SJSA1 (cell line): ENCODE measurements around the gene MOB3B. TPM values are rescaled to one million over a fixed set of nuclear protein-coding genes. Genes with fewer than 3 reads are reported as not detected.
A peak's percentile ranks its signal among the peaks of the same experiment; 100 is the strongest.
"Not testable (repeated sequence)": the region's sequence is repeated elsewhere in the genome, so short reads cannot be mapped to it uniquely, and the experiment has no call there.

Experiments used
- DNase-seq, 2 experiments: peaks; one replicate each; pipeline ENCODE4 v3.0.0-alpha.2; 2015 to 2020; ENCODE audit warnings: low spot score in 2 of 2, low read depth in 1 of 2
- H3K27ac ChIP-seq: fragments of 250-450 bp; sonication (Bioruptor Pico); 2 replicates; pipeline ENCODE4 v1.5.1; 2020; ENCODE audit warnings: mild to moderate bottlenecking, moderate library complexity
- H3K27me3 ChIP-seq: fragments of 250-450 bp; sonication (Bioruptor Pico); replicated peaks from 2 replicates; pipeline ENCODE4 v1.5.1; 2020; ENCODE audit warnings: mild to moderate bottlenecking, moderate library complexity
- H3K36me3 ChIP-seq: fragments of 250-450 bp; sonication (Bioruptor Pico); 2 replicates; pipeline ENCODE4 v1.5.1; 2020; ENCODE audit warnings: mild to moderate bottlenecking
- H3K4me1 ChIP-seq: fragments of 250-450 bp; sonication (Bioruptor Pico); replicated peaks from 2 replicates; pipeline ENCODE4 v1.6.1; 2021; ENCODE audit warnings: mild to moderate bottlenecking
- H3K4me3 ChIP-seq: fragments of 250-450 bp; sonication (Bioruptor Pico); 2 replicates; pipeline ENCODE4 v1.5.1; 2020; ENCODE audit warnings: mild to moderate bottlenecking
- H3K9me3 ChIP-seq: fragments of 250-450 bp; sonication (Bioruptor Pico); replicated peaks from 2 replicates; pipeline ENCODE4 v1.5.1; 2020; ENCODE audit warnings: mild to moderate bottlenecking
- total RNA-seq: library from RNA; depleted of rRNA; stranded (reverse); fragments of >200 nt; shearing (Covaris generic); gene quantifications from 2 replicates; pipeline ENCODE4 v1.2.3, GENCODE V29; 2014

MOB3B gene
- total RNA-seq, 1 experiment from 2014 or later, result not detected

DNA sequence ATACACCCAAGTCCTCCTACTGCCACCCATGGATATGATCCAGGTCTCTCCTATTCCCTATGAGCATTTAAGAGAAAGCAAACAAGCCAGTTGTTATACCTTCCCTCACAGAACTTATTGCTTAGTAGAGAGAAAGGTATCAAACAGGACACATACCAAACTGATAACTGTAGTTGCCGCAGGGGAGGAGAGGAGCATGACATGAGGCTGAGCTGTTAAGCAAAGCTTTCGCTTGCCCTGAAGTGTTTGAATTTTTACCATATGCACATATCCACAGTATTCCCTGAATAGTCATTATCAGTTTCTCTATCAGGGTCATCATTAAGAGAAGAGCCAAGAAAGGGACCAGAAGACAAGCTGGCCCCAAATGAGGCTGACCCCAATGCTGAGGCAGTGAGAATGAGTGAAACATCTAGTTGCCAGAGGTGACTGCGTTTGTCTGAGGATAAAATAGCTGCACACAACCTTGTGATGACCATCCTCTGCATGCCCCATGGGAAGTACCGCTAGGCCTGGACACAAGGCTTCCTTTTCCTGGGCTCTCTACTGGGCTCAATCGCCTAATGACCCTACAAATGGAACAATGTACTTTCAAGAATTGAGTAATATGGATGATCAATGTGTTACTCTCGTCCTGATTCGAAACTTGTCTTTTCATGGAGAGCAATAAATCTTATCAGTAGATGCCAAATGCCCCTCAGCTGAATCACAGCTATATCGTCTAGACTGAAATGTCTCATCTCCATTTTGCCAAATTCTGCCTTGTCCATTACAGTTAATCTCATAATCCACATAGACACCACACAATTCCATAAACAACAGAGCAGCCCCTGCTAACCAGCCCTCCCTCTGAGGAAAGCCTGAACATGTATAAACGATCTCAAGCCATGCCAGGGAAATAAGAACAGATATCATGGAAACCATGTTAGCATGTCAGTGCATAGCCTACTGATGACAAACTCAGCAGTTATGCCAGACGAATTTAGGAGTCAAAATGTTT is 9.8 kb downstream of the MOB3B start:
- no peaks in the 10 kb centered on the region for H3K4me1 ChIP-seq
- H3K4me3 ChIP-seq, result no peak overlapping the region
- no peaks in the 10 kb centered on the region for H3K9me3 ChIP-seq
- H3K27ac ChIP-seq, result no peak overlapping the region
- no peak for DNase-seq
- no peaks in the 10 kb centered on the region for H3K36me3 ChIP-seq
- H3K27me3 ChIP-seq, result no peaks in the 10 kb centered on the region

DNA sequence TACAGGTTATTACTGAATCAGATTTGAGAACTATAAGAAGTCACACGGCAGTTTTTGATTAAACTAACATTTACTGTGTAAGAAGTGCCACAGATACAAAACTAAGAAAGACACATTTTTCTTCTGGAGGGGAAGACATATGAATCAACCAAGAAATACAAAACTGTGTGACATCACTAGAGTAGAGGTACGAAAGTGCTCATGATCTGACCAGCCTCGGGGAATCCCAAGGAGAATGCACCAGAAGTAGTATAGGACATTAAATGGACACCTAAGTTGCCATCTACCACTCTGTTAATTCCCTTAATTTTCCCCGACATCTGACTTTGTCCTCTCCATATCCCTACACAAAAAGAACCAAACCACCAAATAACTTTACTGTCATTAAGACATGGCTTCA is 10.8 kb downstream of the MOB3B start:
- no peaks in the 10 kb centered on the region for H3K27me3 ChIP-seq
- no peaks in the 10 kb centered on the region for H3K9me3 ChIP-seq
- no peak for DNase-seq
- H3K27ac ChIP-seq, result no peak overlapping the region
- H3K4me3 ChIP-seq, result no peak overlapping the region
- no peaks in the 10 kb centered on the region for H3K4me1 ChIP-seq
- no peaks in the 10 kb centered on the region for H3K36me3 ChIP-seq

DNA sequence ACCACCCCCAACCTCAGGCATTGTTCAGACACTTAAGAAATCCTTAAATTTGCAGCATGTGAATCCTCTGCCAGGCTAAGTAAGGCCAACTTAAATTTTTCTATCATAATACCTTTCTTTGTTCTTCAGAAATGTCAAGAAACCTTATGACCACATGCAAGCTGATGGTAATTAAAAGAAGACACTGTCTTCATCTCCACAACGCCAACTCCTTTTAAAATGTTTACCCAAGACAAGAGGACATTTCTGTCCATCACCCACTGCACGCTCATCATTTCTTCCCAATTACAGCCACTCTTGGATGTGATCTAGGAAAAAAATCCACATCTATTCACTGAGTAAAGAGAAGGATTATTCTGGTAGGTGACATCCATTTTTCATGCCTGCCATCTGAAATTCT is 11.6 kb downstream of the MOB3B start:
- DNase-seq, result no peak
- no peaks in the 10 kb centered on the region for H3K9me3 ChIP-seq
- H3K27ac ChIP-seq, result no peak overlapping the region
- no peak overlapping the region for H3K4me3 ChIP-seq
- no peaks in the 10 kb centered on the region for H3K36me3 ChIP-seq
- no peaks in the 10 kb centered on the region for H3K4me1 ChIP-seq
- H3K27me3 ChIP-seq, result no peaks in the 10 kb centered on the region

DNA sequence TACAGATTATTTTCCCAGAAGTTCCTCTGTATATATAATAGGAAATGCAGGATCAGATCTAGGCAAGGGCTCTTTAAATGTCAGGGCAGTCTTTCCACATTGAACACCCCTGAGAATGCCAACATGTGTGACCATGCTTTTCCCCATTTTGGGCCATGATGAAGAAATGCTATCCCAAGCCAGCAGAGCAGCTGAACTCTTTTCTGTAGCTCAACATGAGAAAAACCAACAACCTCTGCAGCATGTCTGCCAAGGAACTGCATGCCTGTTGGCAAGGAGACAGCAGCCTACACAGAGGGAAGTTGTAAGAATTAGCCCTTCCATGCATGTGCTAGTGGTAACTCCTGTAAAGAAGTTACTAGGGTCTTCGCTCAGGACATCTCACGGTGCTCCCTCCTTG is 15.1 kb downstream of the MOB3B start:
- no peak for DNase-seq
- H3K27ac ChIP-seq, result no peak overlapping the region
- no peaks in the 10 kb centered on the region for H3K36me3 ChIP-seq
- no peaks in the 10 kb centered on the region for H3K9me3 ChIP-seq
- no peak overlapping the region for H3K4me3 ChIP-seq
- H3K4me1 ChIP-seq, result no peaks in the 10 kb centered on the region
- H3K27me3 ChIP-seq, result no peaks in the 10 kb centered on the region

DNA sequence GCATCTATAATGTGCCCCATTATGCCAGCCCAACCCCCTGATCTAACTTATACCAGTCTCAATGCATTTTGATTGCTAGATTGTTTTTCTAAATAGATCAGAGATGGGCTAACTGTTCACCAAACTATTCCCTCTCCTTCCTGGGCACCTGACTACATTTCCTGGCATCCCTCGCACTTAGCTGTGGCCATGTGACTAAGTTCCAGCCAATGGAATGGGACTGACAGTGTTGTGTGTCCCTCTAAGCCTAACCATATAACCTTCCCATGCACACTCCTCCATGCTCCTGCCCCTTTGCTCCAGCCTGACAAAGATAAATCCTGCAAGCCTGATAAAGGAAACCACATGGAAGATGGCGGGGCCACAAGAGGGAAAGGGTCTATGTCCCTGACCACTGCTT is 17.8 kb downstream of the MOB3B start:
- H3K9me3 ChIP-seq, result no peaks in the 10 kb centered on the region
- no peaks in the 10 kb centered on the region for H3K36me3 ChIP-seq
- no peak overlapping the region for H3K27ac ChIP-seq
- no peaks in the 10 kb centered on the region for H3K27me3 ChIP-seq
- H3K4me1 ChIP-seq, result no peaks in the 10 kb centered on the region
- no peak overlapping the region for H3K4me3 ChIP-seq
- DNase-seq, result no peak

DNA sequence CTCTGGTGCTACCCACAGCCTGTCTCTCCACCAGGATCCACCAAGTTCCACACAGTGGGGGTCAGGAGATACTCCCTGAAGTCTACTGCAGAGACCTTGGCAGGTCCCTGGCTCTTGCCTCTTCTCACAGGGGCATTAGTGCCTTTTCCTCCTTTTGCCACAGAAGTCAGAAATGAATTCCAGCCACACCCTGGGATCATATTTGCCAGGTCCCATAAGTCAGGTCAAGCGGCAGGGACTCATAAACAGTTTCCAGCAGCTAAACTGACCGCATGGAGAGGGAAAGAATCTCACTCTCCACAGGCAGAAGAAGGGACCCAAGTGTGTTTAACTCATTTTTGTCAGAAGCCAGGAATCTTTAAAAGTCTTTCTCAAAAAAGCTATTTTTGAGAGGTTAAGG is 18.8 kb downstream of the MOB3B start:
- Histone ChIP-seq H3K4me3 (no peak overlapping the region), H3K27ac (no peak overlapping the region), H3K27me3 (no peaks in the 10 kb centered on the region), H3K4me1 (no peaks in the 10 kb centered on the region), H3K36me3 (no peaks in the 10 kb centered on the region), H3K9me3 (no peaks in the 10 kb centered on the region)
- no peak for DNase-seq

DNA sequence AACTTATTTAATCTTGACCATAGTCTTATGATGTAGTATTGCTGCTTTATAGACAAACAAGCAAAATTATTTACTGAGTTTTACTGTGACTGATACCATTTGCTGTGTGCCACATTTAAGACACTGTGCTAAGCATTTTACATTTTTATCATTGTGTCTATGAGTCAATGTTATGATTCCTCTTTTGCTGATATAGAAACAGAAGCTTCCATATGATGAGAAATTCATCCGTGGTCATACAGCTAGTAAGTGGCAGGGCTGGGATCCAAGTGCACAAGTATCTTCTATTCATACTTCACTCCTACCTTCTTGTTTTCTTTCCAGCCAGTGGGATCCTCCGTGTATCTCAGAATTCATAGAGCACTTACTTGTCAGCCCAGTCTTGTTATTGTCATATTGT is 22.6 kb downstream of the MOB3B start:
- no peaks in the 10 kb centered on the region for H3K36me3 ChIP-seq
- no peaks in the 10 kb centered on the region for H3K4me1 ChIP-seq
- DNase-seq, result no peak
- H3K9me3 ChIP-seq, result no peaks in the 10 kb centered on the region
- no peak overlapping the region for H3K4me3 ChIP-seq
- H3K27ac ChIP-seq, result no peak overlapping the region
- H3K27me3 ChIP-seq, result no peaks in the 10 kb centered on the region

DNA sequence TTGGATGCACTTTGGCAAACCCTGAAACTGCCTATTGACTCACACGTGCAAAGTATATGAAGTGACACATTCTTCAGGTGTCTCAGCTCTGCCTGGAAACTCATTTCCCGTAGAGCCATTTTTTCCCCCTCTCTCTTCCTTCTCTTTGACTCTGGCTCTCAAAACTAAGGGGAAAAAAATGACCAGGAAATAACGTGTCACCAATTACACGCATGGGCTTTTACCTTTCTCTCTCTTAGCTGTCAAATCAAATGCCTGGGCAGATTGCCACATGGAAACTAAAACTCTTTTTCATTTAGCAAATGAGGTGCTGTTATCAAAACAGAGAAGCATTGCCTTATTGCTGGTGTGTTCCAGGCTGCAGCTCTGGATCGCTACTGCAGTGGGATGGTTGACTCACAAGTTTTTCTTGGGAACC is 23.9 kb downstream of the MOB3B start:
- Histone ChIP-seq H3K27me3 (no peaks in the 10 kb centered on the region), H3K4me1 (no peaks in the 10 kb centered on the region), H3K36me3 (no peaks in the 10 kb centered on the region), H3K4me3 (no peak overlapping the region), H3K27ac (no peak overlapping the region), H3K9me3 (no peaks in the 10 kb centered on the region)
- no peak for DNase-seq

DNA sequence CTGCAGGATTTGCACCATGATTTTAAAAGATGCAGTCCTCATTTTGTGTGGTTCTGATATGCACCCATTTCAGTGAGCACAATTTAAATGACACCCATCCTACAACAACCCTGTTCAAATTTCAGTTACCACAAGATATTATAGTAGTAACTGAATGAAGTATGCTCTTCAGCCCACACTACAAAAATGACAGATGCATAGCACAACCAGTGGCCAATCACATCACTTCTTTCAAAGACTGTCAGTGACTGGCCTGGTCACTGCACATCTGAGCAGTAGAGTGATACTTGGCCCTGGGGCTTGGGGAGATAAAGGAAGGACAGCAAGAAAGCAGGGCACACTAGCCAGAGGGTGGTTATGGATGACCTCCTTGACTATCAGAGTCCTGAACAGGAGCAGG is 25.4 kb downstream of the MOB3B start:
- H3K36me3 ChIP-seq, result no peaks in the 10 kb centered on the region
- H3K27me3 ChIP-seq, result no peaks in the 10 kb centered on the region
- H3K4me1 ChIP-seq, result no peaks in the 10 kb centered on the region
- H3K9me3 ChIP-seq, result no peaks in the 10 kb centered on the region
- no peak overlapping the region for H3K27ac ChIP-seq
- DNase-seq, result no peak
- no peak overlapping the region for H3K4me3 ChIP-seq

DNA sequence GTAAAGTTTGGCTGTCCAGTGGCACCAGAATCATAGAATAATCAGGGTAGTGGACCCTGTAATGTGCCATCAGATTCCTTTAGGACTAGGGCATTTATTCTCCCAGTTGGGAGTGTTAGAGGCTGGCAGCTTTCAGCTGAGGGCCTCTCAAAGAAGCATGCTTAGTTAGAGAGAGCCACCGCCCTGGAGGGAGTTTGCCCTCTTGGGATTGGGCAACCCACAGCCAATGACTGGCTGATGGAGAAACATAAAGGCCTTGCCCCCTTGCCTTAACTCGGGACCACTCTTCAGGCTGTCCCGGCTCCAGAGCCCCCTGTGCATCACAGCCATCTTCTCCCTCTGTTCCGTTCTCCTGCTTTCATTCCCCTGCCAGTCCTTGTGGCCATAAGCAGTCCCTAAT is 26.0 kb downstream of the MOB3B start:
- no peaks in the 10 kb centered on the region for H3K27me3 ChIP-seq
- H3K4me1 ChIP-seq, result no peaks in the 10 kb centered on the region
- H3K4me3 ChIP-seq, result no peak overlapping the region
- no peaks in the 10 kb centered on the region for H3K9me3 ChIP-seq
- DNase-seq, result no peak
- H3K27ac ChIP-seq, result no peak overlapping the region
- H3K36me3 ChIP-seq, result no peaks in the 10 kb centered on the region

DNA sequence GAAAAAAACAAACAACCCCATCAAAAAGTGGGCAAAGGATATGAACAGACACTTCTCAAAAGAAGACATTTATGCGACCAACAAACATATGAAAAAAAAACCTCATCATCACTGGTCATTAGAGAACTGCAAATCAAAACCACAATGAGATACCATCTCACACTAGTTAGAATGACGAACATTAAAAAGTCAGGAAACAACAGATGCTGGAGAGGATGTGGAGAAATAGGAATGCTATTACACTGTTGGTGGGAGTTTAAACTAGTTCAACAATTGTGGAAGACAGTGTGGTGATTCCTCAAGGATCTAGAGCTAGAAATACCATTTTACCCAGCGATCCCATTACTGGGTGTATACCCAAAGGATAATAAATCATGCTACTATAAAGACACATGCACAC is 28.7 kb downstream of the MOB3B start:
- not testable (repeated sequence) for H3K27ac ChIP-seq, DNase-seq, H3K27me3 ChIP-seq, H3K4me1 ChIP-seq, H3K9me3 ChIP-seq, H3K4me3 ChIP-seq, H3K36me3 ChIP-seq

DNA sequence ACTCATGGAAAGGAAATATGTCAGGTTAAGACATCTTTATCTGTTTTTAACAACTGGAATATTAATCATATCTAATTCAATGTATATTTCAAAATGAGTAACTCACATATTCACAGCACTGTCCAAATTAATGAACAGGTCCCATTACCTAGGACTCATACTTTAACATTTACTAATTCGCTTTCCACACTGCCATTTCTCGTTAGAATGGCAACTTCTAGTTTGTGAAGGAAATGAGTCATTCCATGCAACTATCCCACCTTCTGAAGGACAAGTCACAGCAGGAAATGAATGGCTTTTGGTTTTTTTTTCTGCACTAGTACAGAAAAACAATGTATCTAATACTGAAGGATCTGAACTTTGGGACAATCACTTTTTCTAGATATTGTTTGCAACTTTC is 30.2 kb downstream of the MOB3B start:
- Histone ChIP-seq H3K4me3 (no peak overlapping the region), H3K4me1 (no peaks in the 10 kb centered on the region), H3K27me3 (no peaks in the 10 kb centered on the region), H3K36me3 (no peaks in the 10 kb centered on the region), H3K9me3 (no peaks in the 10 kb centered on the region), H3K27ac (no peak overlapping the region)
- peak in 1 of 2 experiments; percentile 3 for DNase-seq

DNA sequence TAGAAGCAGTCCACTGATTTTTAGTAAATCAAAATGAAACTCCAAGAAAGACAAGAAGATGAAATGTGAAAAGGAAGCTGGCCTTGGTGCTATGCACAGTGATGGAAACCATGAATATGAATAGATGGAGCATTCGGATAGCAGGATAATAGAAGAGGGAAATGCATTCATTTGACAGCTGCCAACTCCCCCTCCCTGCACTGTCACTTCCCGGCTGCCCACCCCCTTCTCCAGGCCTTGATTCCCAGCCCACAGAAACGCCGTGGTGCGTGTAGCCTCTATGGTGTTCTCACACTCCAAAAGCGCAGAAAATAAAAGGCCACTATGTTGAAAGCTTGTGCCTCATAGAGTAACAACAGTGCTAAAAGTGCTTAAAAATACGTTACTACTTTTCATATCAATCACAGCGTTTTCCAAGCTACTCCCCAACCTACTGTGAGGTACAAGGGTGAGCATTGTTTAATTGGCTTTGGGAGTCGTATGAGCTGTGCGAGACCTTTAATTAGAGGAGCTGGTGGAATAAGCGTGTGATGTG is 31.7 kb downstream of the MOB3B start:
- H3K27me3 ChIP-seq, result no peaks in the 10 kb centered on the region
- no peak for DNase-seq
- H3K36me3 ChIP-seq, result no peaks in the 10 kb centered on the region
- no peaks in the 10 kb centered on the region for H3K9me3 ChIP-seq
- H3K4me1 ChIP-seq, result no peaks in the 10 kb centered on the region
- H3K4me3 ChIP-seq, result no peak overlapping the region
- H3K27ac ChIP-seq, result no peak overlapping the region

DNA sequence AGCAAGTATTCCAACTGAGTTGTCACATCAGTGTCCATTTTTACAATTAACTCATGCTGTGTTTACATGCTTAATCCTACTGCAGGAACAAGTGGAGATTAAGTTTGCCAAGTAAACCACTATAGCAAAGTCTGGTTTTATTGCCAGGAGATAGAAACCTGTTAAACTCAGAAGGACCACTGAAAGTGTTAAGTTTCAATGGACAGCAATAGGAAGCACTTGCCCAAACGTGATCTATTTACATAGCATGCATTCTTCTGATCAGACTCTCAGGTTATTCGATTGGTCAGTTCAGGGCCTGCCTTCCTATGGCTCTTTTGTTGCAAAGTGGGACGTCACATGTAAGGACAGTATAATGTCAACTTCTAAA is 33.5 kb downstream of the MOB3B start:
- no peaks in the 10 kb centered on the region for H3K4me1 ChIP-seq
- H3K9me3 ChIP-seq, result no peaks in the 10 kb centered on the region

More for the DNA sequence above, 33.5 kb downstream of the MOB3B start:
- H3K27me3 ChIP-seq, result no peaks in the 10 kb centered on the region
- no peaks in the 10 kb centered on the region for H3K36me3 ChIP-seq
- H3K4me3 ChIP-seq, result no peak overlapping the region
- DNase-seq, result no peak
- H3K27ac ChIP-seq, result no peak overlapping the region
